ENCODE measurements around the gene NAXE.
"Not testable (repeated sequence)": the region's sequence is repeated elsewhere in the genome, so short reads cannot be mapped to it uniquely, and the experiment has no call there.

The NAXE gene

DNA sequence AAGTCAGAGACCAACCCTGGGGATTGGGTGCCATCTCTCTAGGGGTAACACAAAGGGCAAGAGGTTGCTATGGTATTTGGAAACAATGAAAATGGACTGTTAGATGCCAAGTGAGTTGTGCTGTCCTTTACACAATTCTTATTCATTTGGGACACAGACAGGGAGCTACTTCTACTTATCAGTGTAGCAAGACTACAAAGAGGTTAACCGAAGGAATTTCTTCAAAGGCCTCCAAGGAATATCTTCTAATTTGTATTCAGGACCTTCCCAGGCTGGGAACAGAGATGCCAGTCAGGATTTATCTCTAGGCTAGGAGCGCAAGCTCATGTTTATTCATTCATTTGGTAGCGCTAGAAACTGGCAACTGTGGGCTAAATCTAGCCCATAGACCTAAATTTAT, 2.6 kb downstream of the NAXE start:
- no peak for DNase-seq

DNA sequence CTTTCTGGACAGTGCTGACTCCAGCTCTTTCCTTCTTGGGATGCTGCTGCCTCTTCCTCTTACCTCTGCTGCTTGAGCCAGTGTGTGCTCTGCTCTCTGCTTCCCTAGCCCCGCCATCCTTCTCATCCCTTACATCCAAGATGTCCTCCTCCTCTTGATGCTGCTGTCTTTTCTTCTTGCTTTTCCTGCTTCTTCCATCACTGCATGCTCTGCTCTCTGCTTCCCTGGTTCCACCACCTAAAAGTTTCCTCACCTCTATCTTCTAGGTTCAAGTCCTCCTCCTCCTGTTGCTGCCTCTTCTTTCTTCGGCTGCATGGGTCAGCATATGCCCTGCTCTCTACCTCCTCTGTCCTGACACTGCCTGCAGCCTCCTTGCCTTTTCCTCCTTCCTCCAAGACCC, 3.4 kb downstream of the NAXE start:
- DNase-seq: no peak

DNA sequence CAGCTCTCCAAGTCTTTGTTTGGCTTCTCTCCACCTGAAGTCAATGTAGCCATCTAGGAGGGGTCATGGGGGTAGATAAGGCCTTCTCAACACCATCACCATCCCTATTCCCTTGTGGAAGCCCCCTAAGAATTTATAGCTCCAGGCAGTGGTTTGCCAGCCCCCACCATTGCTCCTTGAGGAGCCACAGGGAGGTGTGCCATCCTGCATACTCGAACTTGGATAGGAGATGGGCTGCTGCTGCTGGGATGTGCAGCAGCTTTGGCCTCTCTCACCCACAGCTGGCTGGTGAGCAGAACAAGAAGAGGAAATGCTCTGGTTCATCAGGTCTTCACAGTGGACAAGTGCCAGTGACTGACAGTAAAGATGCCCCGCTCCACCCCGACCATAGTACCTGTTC, 4.8 kb downstream of the NAXE start:
- DNase-seq: no peak

DNA sequence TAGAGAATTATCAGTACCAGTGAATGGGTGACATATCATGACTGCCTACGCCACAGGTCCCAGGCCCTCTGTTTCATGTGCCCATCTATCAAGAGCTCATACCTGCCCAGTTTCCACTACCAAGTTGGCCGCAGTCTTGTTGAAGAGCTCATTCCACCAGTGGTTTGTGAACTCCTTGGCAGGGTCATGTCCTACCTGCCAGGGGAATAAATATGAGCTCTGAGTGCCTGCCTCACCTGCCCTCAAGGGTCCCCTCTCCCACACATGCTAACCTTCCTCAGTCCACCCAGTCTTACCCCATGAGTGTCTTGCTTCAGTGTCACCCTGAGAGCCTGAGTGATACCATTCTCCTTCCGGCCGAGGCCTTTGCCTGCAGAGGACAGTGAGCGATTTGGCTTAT, 6.5 kb downstream of the NAXE start:
- DNase-seq: no peak

DNA sequence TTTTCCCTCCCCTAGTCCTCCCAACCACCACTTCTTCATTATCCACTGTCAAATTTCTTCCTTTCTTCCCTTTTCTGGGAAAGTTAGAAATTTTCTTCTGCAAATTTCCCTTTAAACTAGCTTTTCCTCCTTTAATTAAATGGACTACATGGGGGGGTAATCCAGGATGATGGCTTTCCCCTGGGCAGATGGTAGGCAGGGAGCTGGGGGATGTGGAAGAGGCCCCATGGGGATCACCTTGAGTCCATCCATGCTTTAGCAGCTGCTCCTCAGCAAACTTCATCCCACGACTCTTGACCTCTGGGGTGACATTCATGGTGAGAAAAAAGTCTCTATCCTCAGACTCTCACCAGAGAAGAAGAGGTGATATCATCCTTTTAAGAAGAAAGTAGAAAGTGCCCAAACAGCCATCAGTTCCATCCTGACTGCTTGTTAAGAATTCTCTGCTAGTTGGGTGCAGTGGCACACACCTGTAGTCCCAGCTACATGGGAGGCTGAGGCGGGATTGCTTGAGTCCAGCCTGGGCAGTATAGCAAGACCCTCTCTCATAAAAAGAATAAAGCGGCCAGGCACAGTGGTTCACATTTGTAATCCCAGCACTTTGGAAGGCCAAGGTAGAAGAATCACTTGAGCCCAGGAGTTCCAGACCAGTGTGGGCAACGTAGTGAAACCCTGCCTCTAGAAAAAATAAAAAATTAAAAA, 7.3 kb downstream of the NAXE start:
- DNase-seq: no peak

DNA sequence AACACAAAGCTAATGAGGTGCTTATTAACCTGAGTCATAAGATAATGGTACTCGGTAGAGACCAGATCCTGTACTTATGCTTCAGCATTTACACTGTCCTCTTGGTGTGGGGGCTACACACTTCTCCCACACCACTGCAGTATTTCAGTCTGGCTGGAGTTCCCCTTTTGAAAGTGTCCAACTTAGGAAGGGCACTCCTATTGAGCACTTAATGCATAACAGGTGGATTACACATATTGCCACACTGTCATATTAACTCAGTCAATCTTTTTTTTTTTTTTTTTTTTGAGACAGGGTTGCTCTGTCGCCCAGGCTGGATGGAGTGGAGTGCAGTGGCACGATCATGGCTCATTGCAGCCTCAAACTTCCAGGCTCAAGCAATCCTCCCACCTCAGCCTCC, 8.2 kb downstream of the NAXE start:
- DNase-seq: no peak

DNA sequence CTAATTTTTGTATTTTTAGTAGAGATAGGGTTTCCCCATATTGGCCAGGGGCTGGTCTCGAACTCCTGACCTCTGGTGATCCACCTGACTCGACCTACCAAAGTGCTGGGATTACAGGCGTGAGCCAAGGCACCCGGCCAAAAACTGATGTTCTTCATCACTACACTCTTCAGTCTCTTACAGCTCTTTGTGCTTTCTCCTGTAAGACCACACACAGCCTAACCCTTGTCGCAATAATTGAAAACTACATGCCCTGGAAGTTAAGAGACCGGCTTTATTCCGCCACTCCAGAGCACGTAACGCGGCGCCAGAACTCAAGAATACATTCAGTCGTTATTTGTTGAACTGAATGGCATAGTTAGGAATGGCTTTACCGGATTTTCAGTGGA, 9.2 kb downstream of the NAXE start:
- no peak for DNase-seq

DNA sequence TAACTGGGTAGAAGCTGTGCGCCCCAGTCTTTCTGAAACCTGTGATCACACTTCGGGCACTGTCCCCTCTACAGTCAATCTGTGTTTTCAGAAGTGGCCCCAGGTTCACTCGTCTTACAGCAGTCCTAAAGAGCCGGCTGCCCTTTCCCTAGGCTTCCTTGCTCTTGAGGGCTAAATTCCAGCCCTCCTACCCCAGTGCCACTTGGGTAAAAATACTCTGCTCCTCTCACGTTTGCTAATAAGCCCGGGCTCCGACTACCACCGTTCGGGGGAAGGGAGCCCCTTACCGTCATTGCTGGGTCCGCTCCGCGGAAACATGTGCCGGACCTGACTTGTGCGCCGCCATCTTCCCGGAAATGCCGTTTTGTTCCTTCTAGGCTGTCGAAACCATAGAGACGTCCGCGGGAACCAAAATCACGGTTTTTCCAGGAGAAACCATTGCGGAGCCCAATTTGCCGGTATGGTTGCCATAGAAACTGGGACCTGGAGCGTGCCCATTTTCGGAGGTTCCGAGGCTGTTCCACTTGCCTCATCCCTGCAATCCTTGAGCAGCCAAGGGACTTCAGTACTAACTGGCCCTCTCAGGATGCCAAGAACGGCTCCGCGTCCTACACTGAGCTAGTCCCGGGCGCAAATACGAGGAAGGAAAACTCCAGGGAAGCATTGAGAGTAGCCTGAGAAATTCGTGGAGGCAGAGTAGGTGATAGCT, 9.7 kb downstream of the NAXE start, which contains the start of gene GPATCH4:
Gene GPATCH4 (minus strand): TSS at position 358 of the 709 bp plus-strand sequence.
- DNase-seq: peak; percentile 90 to 93

DNA sequence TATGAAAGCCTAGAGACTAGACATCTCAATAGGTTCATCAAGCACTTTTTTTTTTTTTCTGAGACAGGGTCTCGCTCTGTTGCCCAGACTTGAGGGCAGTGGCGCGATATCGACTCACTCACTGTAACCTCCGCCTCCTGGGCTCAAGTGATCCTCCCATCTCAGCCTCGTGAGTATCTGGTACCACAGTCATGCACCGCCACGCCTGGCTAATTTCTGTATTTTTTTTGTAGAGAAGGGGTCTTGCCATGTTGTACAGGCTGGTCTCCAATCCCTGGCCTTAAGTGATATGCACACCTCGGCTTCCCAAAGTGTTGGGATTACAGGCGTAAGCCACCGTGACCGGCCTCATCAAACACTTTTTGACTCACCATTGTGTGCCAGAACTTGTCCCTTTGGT, 10.3 kb downstream of the NAXE start:
- peak; percentile 64 to 66 for DNase-seq

DNA sequence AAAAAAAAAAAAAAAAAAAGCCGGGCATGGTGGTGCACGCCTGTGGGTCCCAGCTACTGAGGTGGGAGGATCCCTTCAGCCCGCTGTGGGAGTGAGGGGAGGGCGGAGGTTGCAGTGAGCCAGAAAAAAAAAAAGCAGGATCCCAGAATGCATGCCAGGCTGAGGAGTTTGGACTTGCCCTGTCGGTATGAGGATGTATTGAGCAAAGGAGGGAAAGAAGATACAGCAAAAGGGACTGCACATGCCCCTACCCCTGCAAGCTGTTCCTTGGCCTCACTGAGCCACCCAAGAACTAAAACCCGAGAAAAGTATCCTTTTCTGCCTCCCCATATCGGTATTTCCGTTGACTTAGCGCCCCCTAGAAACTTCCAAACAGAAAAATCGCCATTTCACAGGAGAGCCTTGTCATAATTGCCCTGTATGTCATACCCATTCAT, 11.0 kb downstream of the NAXE start:
- peak in 1 of 2 experiments; percentile 39 for DNase-seq

DNA sequence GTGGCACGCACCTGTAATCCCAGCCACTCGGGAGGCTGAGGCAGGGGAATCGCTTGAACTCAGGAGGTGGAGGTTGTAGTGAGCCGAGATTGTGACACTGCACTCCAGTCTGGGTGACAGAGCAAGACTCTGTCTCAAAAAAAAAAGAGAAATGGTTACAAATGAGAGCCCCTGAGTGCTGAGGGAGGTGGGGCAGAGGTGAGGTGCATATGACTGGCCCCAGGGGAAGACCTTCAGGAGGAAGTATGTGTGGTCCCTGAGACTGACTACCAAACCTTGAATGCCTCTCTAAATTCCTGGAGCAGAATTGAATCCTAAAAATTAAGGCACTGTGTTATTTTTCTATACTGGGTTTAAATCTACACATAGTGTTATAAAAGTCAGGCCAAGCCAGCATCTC, 15.8 kb downstream of the NAXE start:
- DNase-seq: not testable (repeated sequence)

DNA sequence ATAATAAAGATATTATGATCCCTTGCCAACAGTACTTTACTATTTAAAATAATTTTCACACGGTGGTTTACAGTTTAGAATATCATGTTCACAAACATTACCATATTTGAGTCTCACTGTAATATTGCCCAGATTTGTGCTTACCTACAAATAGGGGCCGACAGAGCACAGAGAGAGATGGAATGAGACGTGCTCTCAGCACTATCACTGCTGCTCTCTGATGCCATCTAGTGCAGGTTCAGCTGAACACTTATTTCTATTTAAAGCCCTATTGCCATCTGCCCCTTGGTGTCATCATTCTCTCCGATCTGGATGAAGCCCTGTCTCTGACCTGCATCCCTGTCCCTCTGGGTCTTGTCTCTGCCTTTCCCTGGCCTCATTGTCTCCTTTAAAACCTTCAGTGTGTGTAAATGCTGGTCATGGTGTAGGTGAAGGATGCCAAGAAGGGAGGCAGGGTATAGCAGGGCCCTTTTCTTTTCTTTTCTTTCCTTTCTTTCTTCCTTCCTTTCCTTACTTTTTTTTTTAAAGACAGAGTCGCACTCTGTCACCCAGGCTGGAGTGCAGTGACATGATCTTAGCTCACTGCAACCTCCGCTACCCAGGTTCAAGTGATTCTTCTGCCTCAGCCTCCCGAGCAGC, 16.6 kb downstream of the NAXE start:
- peak; percentile 95 for DNase-seq

DNA sequence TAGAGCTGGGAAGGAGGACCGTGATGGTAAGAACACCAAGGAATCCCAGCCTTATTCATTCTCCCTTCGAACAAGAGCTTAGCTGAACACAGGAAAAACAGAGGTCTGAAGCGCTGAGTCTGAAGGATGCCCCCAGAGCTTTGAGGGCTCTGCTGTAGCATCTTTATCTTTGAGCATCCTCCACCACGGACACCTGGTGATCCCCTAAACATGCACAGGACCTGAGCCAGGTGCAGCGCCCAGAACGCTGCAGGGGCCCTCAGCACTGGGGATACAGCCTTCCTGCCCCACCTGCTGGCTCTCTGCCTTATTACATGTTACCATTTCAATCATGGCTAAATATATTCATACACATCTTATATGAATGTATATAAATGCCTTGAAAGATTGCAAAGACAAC, 17.4 kb downstream of the NAXE start:
- peak; percentile 65 to 87 for DNase-seq

DNA sequence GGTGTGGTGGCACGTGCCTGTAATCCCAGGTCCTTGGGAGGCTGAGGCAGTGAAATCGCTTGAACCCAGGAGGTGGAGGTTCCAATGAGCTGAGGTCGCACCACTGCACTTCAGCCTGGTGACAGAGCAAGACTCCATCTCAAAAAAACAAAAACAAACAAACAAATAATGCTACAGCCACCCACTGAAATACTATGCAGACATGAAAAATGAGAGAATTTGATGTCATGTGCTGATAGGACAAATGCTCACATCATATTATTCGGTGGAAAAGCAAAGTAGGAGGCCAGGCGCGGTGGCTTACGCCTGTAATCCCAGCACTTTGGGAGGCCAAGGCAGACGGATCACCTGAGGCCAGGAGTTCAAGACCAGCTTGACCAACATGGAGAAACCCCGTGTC, 18.5 kb downstream of the NAXE start:
- DNase-seq: not testable (repeated sequence)

DNA sequence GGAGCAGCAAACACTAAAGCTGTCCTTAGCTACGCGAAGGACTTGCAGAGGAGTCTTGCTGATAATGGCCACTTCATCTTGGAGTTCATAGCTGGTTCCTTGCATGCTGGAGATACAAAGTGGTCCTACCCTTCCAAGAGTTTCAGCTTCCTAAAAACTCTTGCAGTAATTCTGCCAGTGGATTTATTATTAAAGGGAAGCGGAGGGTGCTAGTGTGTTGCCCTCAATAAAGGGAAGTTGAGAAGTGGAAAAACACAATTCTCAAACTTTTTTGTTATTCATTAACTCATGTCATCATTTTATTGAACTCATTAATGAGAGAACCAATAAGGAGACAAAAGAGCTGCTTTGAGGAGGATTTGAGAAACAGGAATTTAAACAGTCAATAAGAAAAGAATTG, 21.1 kb downstream of the NAXE start:
- DNase-seq: no peak

DNA sequence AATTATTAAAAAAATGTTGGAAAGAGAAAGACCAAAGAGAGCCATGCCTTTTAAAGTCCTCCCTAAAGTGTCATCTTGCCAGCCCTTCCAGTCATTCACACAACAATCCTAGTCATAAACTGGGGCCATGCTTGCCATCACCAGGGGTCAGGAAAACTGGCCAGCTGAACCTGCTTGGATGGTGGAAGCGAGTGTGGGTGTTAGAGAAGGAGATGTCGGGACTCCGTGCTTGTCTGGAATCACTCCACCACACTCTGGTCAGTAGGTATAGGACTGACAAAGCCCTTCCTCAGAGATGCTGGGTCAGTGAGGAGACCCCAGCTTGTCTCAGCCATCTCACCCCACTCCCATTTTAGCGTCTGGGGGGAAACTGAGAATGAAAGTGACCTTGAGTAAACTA, 24.4 kb downstream of the NAXE start:
- DNase-seq: peak in 1 of 2 experiments; percentile 38

DNA sequence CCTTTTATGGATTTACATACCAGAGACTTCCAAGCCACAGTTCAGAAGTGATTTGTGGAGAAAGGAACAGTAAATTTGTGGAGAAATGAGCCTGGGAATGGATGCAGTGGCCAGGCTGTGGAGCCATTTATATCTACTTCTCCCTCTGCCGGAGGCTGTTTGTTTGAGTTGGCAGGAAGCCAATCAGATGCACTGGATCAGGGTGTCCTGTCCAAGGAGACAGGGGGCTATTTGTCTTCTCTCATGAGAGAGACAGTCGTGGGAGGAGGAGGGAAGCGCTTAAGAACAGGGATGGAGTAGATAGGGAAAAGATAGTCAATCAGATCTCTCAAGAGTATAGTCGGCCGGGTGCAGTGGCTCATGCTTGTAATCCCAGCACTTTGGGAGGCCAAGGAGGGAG, 24.9 kb downstream of the NAXE start:
- DNase-seq: peak; percentile 89 to 91

DNA sequence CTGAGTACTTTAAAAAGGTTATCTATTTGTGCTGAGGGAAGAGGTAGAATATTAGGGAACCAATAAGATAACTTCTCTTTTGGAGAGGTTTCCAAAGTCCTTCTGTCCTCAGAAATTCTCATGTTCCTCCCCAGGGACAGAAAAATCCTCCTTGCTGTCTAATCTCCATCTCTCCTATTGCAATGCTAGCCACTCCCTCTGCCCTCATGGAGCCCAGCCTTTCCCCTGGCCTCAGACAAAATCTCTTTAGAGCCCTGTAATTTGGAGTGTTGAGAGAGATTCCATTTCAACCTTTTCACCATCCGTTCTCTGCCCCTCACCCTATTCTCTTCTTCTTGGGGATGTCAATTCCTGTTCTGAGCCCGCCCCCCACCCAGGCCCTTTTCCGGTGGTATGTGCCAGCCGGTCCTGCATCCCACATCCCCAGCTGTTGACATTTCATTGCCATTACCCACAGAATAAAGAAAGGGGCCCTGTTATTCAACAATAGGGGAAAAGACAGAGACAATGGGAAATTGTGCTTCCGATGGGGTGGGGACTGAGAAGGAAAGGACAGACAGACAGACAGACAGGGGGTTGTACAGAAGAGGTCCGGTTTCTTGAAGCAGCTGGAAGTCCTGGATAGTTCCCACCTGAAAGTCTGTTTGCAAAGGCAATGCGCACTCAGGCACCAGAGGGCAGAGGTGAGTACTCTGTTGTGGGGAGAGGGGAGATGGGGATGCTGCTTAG, 27.4 kb downstream of the NAXE start, which contains the start of gene HAPLN2:
Gene HAPLN2 (plus strand): TSS at position 563 of the 729 bp plus-strand sequence. CDS start 4,076 bp downstream, outside the sequence.
- DNase-seq: peak; percentile 73 to 83

DNA sequence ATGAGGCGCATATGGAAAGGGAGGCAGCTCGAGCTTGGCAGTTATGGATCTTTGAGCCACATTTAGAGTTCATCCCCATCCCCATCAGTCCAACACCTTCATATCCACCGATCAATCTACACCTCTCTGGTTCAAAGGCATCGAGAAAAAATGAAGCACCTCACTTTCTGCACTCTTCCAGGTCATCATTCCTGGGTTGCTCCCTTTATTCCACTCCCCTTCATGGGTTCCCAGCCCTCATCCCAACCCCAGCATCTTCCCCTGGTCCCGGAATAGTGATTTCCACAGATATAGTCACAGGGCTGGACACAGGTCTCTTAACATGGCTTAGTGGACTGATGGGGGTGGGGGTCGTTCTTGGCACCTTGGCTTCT, 28.0 kb downstream of the NAXE start:
- no peak for DNase-seq

DNA sequence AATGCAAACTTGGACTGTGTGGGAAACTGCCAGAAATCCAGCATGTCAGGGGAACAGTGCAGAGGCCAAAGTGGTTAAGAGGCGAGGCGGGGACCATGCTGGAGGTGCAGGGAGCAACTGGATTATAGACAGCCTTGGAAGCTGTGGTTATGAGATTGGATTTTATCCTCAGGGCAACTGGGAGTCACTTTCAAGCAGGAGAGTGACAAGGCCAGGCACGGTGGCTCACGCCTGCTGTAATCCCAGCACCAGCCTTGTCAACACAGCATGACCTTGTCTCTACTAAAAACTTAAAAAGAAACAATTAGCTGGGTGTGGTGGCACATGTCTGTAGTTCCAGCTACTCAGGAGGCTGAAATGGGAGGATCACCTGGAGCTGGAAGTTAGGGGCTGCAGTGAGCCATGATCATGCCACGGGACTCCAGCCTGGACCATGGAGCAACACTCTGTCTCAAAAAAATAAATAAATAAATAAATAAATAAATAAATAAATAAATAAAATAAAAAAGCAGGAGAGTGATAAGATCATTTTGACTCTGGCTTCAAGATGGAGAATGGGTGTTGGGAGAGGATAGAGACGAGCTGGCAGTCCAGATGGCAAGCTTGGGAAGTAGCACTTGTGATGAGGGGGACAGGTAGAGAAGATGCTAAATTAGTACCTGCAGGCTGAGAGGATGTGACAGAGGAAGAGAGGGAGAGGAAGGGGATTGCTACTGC, 31.2 kb downstream of the NAXE start:
- no peak for DNase-seq

DNA sequence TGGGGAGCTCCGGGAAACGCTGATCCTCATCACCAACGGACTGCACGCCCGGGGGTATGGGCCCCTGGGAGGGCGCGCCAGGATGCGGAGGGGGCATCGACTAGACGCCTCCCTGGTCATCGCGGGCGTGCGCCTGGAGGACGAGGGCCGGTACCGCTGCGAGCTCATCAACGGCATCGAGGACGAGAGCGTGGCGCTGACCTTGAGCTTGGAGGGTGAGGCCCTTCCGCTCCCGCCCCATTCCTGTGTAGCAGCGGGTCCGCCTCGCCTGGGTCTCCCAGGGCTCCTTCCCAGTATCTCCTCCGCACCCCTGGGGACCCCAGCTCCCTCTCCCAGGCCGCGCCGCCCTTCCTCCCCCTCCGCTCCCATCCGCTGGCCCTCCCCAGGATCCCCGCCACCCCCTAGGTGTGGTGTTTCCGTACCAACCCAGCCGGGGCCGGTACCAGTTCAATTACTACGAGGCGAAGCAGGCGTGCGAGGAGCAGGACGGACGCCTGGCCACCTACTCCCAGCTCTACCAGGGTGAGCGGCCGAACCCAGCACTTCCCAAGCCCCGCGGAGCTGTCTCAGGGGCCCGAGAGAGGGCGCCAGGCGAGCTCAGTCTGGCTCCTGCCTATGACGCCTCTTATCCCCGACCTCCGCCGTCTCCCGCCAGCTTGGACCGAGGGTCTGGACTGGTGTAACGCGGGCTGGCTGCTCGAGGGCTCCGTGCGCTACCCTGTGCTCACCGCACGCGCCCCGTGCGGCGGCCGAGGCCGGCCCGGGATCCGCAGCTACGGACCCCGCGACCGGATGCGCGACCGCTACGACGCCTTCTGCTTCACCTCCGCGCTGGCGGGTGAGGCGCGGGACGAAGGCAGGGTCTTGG, 32.6 kb downstream of the NAXE start:
- DNase-seq: peak; percentile 78 to 92
